Activated CD8-positive, alpha-beta memory T cell treated with anti-CD3 and anti-CD28 coated beads for 1 hour (primary cell): Measurements from ENCODE around the gene ZNF324.
"Not testable (repeated sequence)": the region's sequence is repeated elsewhere in the genome, so short reads cannot be mapped to it uniquely, and the experiment has no call there.

ENCODE experiments used
- DNase-seq, 2 donors: peaks; one replicate each; pipeline ENCODE4 v3.0.0-alpha.2; 2020; ENCODE audit warnings: low read depth in 1 of 2; ENCODE audit errors: extremely low read depth in 1 of 2

ZNF324 gene

GRCh38 chr19:58498316-58499020 is 31.6 kb downstream of the ZNF324 start:
- DNase-seq: no peak

DNA sequence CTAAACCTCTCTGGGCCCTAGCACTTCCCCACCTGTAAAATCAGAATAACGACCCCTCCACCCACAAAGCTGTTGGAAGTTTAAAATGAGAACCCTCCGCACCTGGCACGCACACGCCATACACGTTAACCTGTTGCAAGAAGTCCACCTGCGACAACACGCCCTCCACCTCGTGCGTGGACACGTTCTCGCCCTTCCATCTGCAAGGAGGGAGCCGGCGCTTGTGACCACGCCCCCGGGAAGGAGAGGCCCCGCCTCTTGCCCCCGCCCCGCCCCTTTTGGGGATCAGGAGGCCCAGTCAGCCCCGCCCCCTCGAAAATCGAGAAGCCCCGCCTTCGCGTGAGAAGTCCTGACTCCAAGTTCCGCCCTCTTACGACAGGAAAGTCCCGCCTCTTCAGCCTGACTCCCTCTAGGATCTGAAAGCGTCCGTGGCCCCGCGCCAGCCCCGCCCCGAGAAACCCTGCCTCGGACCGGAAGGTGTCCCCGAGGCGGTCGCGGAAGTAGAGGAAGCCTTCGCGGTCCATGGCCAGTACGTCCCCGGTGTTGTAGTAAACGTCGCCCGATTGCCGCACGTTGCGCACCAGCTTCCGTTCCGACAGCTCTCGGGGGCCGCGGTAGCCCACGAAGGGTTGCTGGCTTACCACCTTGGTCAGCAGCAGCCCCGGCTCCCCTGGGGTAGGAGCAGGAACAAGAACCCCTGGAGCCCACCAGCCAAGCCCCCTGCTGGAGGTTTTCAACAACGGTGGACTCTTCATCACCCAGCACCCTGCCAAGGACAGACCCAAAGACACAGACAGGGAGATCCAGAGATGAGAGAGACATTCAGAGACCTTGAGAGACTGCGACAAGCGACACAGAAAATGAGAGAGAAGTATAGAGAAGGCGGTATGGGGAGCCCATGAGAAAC is 32.4 kb downstream of the ZNF324 start:
- peak; percentile 86 to 87 for DNase-seq

DNA sequence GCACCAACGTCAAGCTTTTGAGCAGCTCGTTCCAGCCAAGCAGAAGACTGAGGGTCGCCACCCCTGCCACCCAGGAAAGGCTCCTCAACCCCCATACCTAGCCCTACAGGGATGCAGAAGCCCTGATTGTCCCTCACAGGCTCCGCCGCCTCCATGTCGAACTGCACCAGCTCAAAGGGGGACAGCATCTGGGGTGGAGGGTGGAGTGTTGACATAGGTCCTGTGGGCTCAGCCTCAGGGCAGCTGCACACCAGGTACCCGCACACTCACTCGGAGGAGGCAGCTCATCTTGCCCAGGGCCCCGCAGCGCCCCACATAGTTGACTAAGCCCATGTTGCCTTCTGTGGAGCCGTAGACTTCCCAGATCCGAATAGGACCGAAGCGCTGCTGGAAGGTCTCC is 33.4 kb downstream of the ZNF324 start:
- no peak for DNase-seq

GRCh38 chr19:58507602-58508223 is 40.8 kb downstream of the ZNF324 start:
- not testable (repeated sequence) for DNase-seq

DNA sequence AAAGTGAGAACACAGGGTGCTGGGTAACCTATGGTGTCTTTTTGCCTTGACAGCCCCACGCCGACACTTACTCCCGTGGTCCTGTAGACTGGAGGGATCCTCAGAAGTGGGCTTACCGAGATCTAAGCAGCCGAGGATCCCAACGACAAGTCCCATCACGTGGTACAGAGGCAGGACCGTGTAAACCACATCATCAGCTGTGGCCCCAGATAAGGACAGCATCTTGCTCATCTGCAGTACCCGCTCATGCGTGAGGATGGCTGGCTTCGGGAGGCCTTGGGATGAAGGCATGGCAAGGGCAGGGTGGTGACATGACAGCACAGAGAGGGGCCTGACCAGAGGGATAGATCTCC is 42.8 kb downstream of the ZNF324 start:
- no peak for DNase-seq

GRCh38 chr19:58510084-58510862 is 43.4 kb downstream of the ZNF324 start:
- DNase-seq: no peak

DNA sequence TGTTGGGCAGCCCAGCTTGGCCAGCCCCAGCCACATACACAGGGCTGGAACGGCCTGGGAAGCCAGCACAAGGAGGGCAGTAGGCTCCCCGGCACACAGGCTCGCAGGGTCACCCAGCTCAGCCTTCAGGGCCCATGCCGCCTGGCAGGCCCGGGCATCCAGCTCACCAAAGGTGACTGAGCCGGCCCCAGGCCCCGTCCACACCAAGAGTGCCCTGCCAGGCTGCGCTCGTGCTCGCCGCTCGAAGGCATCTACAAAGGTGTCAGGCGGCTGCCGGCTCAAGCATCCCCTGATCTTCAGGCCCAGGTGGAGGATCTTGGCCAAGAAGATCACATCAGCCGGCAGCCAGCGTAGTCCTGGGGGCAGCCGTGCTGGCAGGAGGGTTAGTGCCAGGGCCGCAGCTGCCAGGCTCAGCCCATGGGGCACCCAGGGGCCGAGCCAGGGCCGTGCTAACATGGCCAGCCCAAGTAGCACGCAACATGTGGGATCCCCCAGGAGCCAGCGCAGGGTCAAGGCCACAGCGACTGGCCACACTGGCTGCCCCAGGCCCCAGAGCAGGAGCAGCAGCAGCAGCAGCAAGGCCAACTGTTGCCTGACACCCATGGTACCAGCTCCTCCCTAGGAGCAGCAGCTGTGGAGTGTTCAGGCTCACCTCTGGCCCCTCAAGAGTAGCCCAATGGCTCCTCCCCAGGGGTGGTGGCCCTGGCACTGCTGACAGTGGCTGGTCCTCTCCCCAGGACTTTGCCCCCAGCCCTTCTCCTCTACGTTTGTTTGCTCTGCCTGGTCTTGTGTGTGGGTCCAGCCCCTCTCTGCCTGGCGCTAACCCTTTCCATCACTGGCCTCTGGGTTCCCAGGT is 44.7 kb downstream of the ZNF324 start, which contains the start of gene SLC27A5:
Gene SLC27A5 (minus strand): TSS at position 640 of the 856 bp plus-strand sequence. CDS start 37 bp downstream, at position 603.
- DNase-seq: no peak

DNA sequence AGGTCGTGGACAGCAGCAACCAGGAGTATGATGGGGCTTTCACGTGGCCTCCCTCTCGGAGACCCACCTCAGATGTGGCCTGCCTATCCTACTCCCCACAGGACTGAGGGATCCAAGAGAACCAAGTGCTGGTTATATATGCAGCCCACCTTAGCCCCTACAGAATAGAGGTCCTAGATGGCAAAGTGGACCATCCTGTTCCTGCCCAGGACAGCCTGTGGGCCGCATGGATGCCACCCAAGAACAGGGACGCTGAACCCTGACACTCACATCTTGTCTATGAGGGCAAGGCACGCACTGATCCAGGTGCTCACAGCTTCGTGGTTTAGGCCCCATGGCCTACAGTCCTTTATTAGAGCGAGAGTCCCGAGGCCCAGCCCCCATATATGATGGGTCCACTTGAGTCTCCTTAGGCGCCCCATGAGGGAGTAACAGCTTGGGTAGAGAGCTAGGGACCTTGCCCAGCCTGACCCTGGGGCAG is 46.4 kb downstream of the ZNF324 start:
- DNase-seq: no peak

GRCh38 chr19:58513694-58514563 is 47.0 kb downstream of the ZNF324 start:
- peak; percentile 72 to 91 for DNase-seq

- DNase-seq: no peak
These were observed 47.7 kb downstream of the ZNF324 start for GRCh38 chr19:58514564-58515022.

DNA sequence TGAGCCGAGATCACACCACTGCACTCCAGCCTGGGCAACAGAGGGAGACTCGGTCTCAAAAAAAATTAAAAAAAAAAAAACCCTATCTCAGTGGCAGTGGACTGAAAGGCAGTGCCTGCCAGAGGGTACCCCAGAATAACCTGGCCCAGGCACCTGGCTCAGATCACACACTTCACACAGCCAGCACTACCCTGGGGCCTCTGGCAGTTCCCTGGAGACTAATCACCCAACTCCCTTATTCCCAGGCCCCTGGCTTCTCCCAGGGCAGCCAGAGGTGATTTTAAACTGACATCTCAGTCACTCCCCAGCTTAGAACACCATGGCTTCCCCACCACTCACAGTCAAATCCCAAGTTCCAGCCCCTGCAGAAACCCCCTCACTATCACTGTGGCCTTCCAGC is 48.4 kb downstream of the ZNF324 start:
- no peak for DNase-seq

DNA sequence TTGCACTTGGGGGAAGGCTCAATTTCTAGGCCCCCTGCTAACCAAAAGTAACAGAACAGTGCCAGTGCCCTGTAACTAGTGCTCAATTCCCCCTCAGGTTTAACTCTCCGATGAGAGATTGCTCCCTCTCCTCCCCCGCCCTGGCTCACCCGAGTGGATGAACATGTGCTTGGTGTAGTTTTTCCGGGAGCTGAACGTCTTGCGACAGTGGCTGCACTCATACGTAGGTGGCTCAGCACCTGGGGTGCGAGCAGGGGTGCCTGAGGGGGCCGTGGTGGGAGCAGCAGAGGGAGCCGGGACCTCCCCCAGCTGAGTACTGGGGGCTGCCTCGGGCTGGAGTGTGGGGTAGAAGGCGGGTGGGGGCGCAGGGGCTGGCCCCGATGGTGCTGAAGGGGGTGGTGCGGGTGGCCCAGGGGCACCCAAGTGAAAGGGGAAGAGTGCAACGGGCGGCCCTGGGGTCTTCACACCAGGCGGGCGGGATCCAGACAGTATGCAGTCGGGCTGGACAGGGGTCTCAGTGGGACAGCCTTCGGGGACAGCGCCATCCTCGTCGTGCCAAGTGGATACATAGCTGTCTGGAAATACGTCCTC is 49.5 kb downstream of the ZNF324 start:
- no peak for DNase-seq

GRCh38 chr19:58516964-58517833 is 50.3 kb downstream of the ZNF324 start:
- no peak for DNase-seq

DNA sequence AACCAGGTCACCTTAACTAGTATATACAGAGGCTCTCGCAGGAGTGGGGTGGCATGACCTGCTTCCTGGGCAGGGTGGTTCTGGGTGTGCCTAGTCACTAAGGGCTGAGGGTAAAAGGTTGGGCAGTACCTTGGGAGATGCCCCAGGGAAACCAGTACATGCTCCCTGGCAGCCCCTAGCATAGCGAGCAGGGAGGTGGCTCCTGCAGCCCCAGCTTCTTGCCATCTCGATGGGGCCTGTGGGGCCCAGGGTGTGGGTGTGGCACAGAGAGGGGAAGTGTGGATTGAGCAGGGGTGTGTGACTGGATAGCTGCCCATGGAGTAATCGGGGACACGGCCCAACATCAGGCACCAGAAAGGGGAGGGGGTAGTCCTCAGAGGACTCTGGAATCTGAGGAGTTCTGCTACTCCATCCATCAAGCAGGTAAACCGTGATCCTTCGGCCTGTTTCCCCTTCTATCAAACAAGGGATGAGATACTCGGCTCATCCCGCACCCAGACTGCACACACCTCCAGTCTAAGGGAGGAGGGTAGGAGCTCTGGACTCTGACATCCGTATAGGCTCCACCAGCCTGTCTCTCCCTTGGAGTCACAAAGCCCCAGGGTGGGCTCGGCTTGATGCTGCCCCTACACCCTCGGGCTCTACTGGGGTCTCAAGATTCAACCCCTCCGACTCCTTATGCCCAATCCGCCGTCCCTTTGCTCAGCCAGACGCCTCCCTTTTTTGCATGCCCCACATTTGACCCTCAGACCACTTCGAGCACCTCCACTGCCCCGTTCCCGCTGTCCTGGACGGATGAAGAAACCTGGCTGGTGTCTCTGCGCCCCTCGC is 51.6 kb downstream of the ZNF324 start:
- DNase-seq: no peak

- no peak for DNase-seq
These were observed 52.1 kb downstream of the ZNF324 start for GRCh38 chr19:58519087-58519354.

GRCh38 chr19:58519355-58520256 is 52.7 kb downstream of the ZNF324 start, which contains the start of gene ZBTB45:
Gene ZBTB45, minus strand, starts transcription at chr19:58519810. Its CDS starts 2,137 bp downstream, at chr19:58517673.
- DNase-seq: peak; percentile 73 to 80
